DMS 273 treated with DMSO at 0.1 percent for 48 hours (cell line): ENCODE data around the gene PRR3.

Experiments
- DNase-seq: peaks from one replicate; lab custom pipeline; 2025; lab: John Stamatoyannopoulos, UW

PRR3 gene

GRCh38 chr6:30537931-30538330, 19.2 kb upstream of the PRR3 start:
- DNase-seq, result no peak

GRCh38 chr6:30541515-30542403, 15.3 kb upstream of the PRR3 start:
- peak; percentile 55 for DNase-seq

- no peak for DNase-seq
Observed at GRCh38 chr6:30542404-30542725, 14.7 kb upstream of the PRR3 start.

- DNase-seq, result no peak
Observed at GRCh38 chr6:30542915-30543314, 14.2 kb upstream of the PRR3 start.

- DNase-seq, result no peak
Observed at GRCh38 chr6:30543821-30544220, 13.3 kb upstream of the PRR3 start.

- DNase-seq, result peak; percentile 40
Observed at GRCh38 chr6:30544666-30545272, 12.3 kb upstream of the PRR3 start.

- no peak for DNase-seq
Observed at GRCh38 chr6:30547454-30547853, 9.6 kb upstream of the PRR3 start.

- DNase-seq, result no peak
Observed at GRCh38 chr6:30548375-30548774, 8.7 kb upstream of the PRR3 start.

GRCh38 chr6:30554404-30554803, 2.7 kb upstream of the PRR3 start:
- no peak for DNase-seq

GRCh38 chr6:30554962-30555815, 1.9 kb upstream of the PRR3 start:
- DNase-seq, result no peak

- DNase-seq, result no peak
Observed at GRCh38 chr6:30555816-30556065, 1.4 kb upstream of the PRR3 start.

- peak; percentile 62 for DNase-seq
Observed at GRCh38 chr6:30556066-30556905, 809 bp upstream of the PRR3 start, which contains the start of gene GNL1. GNL1 (minus strand) TSS chr6:30556489; CDS start chr6:30556203, 286 bp downstream.

GRCh38 chr6:30557683-30557981, 537 bp downstream of the PRR3 start:
- DNase-seq, result no peak

- DNase-seq, result no peak
Observed at GRCh38 chr6:30560930-30561329, 3.8 kb downstream of the PRR3 start.

- DNase-seq, result no peak
Observed at GRCh38 chr6:30562470-30563425, 5.7 kb downstream of the PRR3 start.

GRCh38 chr6:30564114-30564513, 7.0 kb downstream of the PRR3 start:
- DNase-seq, result no peak

GRCh38 chr6:30565772-30566171, 8.7 kb downstream of the PRR3 start:
- no peak for DNase-seq

GRCh38 chr6:30568245-30568644, 11.2 kb downstream of the PRR3 start:
- no peak for DNase-seq

- DNase-seq, result no peak
Observed at GRCh38 chr6:30570263-30570662, 13.2 kb downstream of the PRR3 start.

- DNase-seq, result no peak
Observed at GRCh38 chr6:30570740-30571074, 13.6 kb downstream of the PRR3 start.

- peak; percentile 92 for DNase-seq
Observed at GRCh38 chr6:30571075-30571761, 14.1 kb downstream of the PRR3 start, which contains the start of gene ABCF1. ABCF1 (plus strand) TSS chr6:30571442; CDS start chr6:30571488, 46 bp downstream.
